CD4-positive, alpha-beta T cell treated with Interleukin-12 subunit alpha and Interleukin-12 subunit beta, for 1 hour (primary cell): ENCODE results near the gene DKK1.

ENCODE experiments used
- DNase-seq: peaks from one replicate; pipeline ENCODE4 v3.0.0-alpha.2; 2020

DKK1 gene

GRCh38 chr10:52313933-52314821 lies at the start of gene DKK1:
Gene DKK1, plus strand, starts transcription at chr10:52314281. Its CDS starts 154 bp downstream, at chr10:52314435.
- DNase-seq: no peak

GRCh38 chr10:52265131-52265926 lies 48.8 kb upstream of the DKK1 start:
- DNase-seq: no peak

GRCh38 chr10:52266858-52267257 lies 47.2 kb upstream of the DKK1 start:
- DNase-seq: no peak

- DNase-seq: no peak
These were observed 45.3 kb upstream of the DKK1 start for GRCh38 chr10:52268790-52269189.

GRCh38 chr10:52269233-52269632 lies 44.8 kb upstream of the DKK1 start:
- DNase-seq: no peak

GRCh38 chr10:52276163-52276562 lies 37.9 kb upstream of the DKK1 start:
- no peak for DNase-seq

GRCh38 chr10:52276986-52277385 lies 37.1 kb upstream of the DKK1 start:
- no peak for DNase-seq

GRCh38 chr10:52279546-52279945 lies 34.5 kb upstream of the DKK1 start:
- DNase-seq: no peak

GRCh38 chr10:52280051-52280450 lies 34.0 kb upstream of the DKK1 start:
- DNase-seq: no peak

- DNase-seq: no peak
These were observed 30.9 kb upstream of the DKK1 start for GRCh38 chr10:52283174-52283573.

- no peak for DNase-seq
These were observed 29.6 kb upstream of the DKK1 start for GRCh38 chr10:52284416-52285013.

GRCh38 chr10:52287866-52288265 lies 26.2 kb upstream of the DKK1 start:
- DNase-seq: no peak

GRCh38 chr10:52297747-52298146 lies 16.3 kb upstream of the DKK1 start:
- no peak for DNase-seq

- no peak for DNase-seq
These were observed 13.3 kb upstream of the DKK1 start for GRCh38 chr10:52300599-52301277.

GRCh38 chr10:52308251-52309031 lies 5.6 kb upstream of the DKK1 start:
- DNase-seq: peak; percentile 2

- DNase-seq: no peak
These were observed 1.2 kb upstream of the DKK1 start for GRCh38 chr10:52312942-52313255.

GRCh38 chr10:52313256-52313932 lies 687 bp upstream of the DKK1 start:
- DNase-seq: no peak

- no peak for DNase-seq
These were observed 906 bp downstream of the DKK1 start for GRCh38 chr10:52314822-52315552.

GRCh38 chr10:52316001-52316400 lies 1.9 kb downstream of the DKK1 start:
- DNase-seq: no peak

GRCh38 chr10:52316500-52316899 lies 2.4 kb downstream of the DKK1 start:
- no peak for DNase-seq

- no peak for DNase-seq
These were observed 4.1 kb downstream of the DKK1 start for GRCh38 chr10:52318136-52318701.
